Neural cell (in vitro differentiated cells): ENCODE results near the gene LLGL2. TPM values are rescaled to one million over a fixed set of nuclear protein-coding genes. Genes with fewer than 3 reads are reported as not detected.

Source experiments
- H2AFZ ChIP-seq: fragments of 200-600, 300-800 bp; sonication (generic), shearing (Covaris generic); 2 replicates; pipeline ENCODE4 v1.6.0; 2014; ENCODE audit warnings: low read depth, mild to moderate bottlenecking, antibody characterized with exemption, low read length, moderate library complexity
- H3F3A ChIP-seq: fragments of 200-600 bp; shearing (Covaris generic); 2 replicates; pipeline ENCODE4 v1.6.1; 2016; ENCODE audit warnings: mild to moderate bottlenecking, moderate library complexity, mixed read lengths, antibody characterized with exemption, low read length; ENCODE audit not compliant: insufficient read depth, poor library complexity, severe bottlenecking
- H3K27ac ChIP-seq: fragments of 200-600, 300-800 bp; sonication (generic), shearing (Covaris generic); 2 replicates; pipeline ENCODE4 v1.5.1; 2014; ENCODE audit warnings: mild to moderate bottlenecking, low read length, moderate library complexity
- H3K27me3 ChIP-seq: fragments of 300-800, 200-600 bp; sonication (generic), shearing (Covaris generic); 2 replicates; pipeline ENCODE4 v1.6.0; 2014; ENCODE audit warnings: mild to moderate bottlenecking, low read depth, low read length, moderate library complexity; ENCODE audit not compliant: insufficient read depth
- H3K36me3 ChIP-seq: fragments of 300-800, 200-600 bp; sonication (generic), shearing (Covaris generic); 2 replicates; pipeline ENCODE4 v1.5.1; 2014; ENCODE audit warnings: mild to moderate bottlenecking, antibody characterized with exemption, low read length, moderate library complexity; ENCODE audit not compliant: insufficient read depth
- H3K4me2 ChIP-seq: fragments of 300-800, 200-600 bp; sonication (generic), shearing (Covaris generic); 2 replicates; pipeline ENCODE4 v1.6.0; 2014; ENCODE audit warnings: mild to moderate bottlenecking, low read length
- H3K4me3 ChIP-seq: fragments of 300-800, 200-600 bp; sonication (generic), shearing (Covaris generic); 2 replicates; pipeline ENCODE4 v1.5.1; 2014; ENCODE audit warnings: mild to moderate bottlenecking, low read length, moderate library complexity
- H3K79me2 ChIP-seq: fragments of 200-600 bp; shearing (Covaris generic); replicated peaks from 2 replicates; pipeline ENCODE4 v1.6.0; 2014; ENCODE audit warnings: mild to moderate bottlenecking, low read length, moderate library complexity; ENCODE audit not compliant: insufficient read depth
- H3K9ac ChIP-seq: fragments of 300-800, 200-600 bp; sonication (generic), shearing (Covaris generic); 2 replicates; pipeline ENCODE4 v1.6.1; 2016; ENCODE audit warnings: mild to moderate bottlenecking, low read length, mixed read lengths
- H3K9me2 ChIP-seq: fragments of 200-600 bp; shearing (Covaris generic); 2 replicates; pipeline ENCODE4 v1.6.1; 2016; ENCODE audit warnings: mild to moderate bottlenecking, low read length, mixed read lengths; ENCODE audit not compliant: insufficient read depth
- H3K9me3 ChIP-seq: fragments of 200-600, 300-800 bp; sonication (generic), shearing (Covaris generic); 2 replicates; pipeline ENCODE4 v1.6.1; 2016; ENCODE audit warnings: mild to moderate bottlenecking, mixed run types, low read length, moderate library complexity, mixed read lengths
- H4K20me1 ChIP-seq: fragments of 200-600 bp; shearing (Covaris generic); 2 replicates; pipeline ENCODE4 v1.6.1; 2016; ENCODE audit warnings: mild to moderate bottlenecking, mixed run types; ENCODE audit not compliant: insufficient read depth
- CTCF ChIP-seq: fragments of 450-650 bp; IDR thresholded peaks from 2 replicates; pipeline ENCODE4 v1.5.1; 2014; ENCODE audit warnings: antibody characterized with exemption, mild to moderate bottlenecking, moderate library complexity; ENCODE audit not compliant: poor library complexity, severe bottlenecking
- EP300 ChIP-seq: fragments of 450-650 bp; conservative IDR thresholded peaks from 2 replicates; pipeline ENCODE4 v1.6.1; 2014; ENCODE audit warnings: antibody characterized with exemption, mild to moderate bottlenecking, moderate library complexity; ENCODE audit not compliant: poor library complexity, severe bottlenecking
- EZH2 ChIP-seq: fragments of 200-600, 300-800 bp; shearing (Covaris generic), sonication (generic); IDR thresholded peaks from 2 replicates; pipeline ENCODE4 v1.6.1; 2014; ENCODE audit warnings: antibody characterized with exemption, low read length, borderline replicate concordance, mild to moderate bottlenecking; ENCODE audit not compliant: insufficient read depth, poor library complexity, severe bottlenecking
- MXI1 ChIP-seq: fragments of 450-650 bp; conservative IDR thresholded peaks from 2 replicates; pipeline ENCODE4 v1.6.1; 2014; ENCODE audit warnings: antibody characterized with exemption, mild to moderate bottlenecking; ENCODE audit not compliant: poor library complexity, severe bottlenecking
- POLR2AphosphoS5 ChIP-seq: IDR thresholded peaks from 2 replicates; pipeline ENCODE4 v1.6.1; 2012
- RAD21 ChIP-seq: fragments of 450-650 bp; conservative IDR thresholded peaks from 2 replicates; pipeline ENCODE4 v1.6.1; 2014; ENCODE audit warnings: antibody characterized with exemption, mild to moderate bottlenecking, moderate library complexity
- SMC3 ChIP-seq: fragments of 450-650 bp; conservative IDR thresholded peaks from 2 replicates; pipeline ENCODE4 v1.6.1; 2014; ENCODE audit warnings: antibody characterized with exemption, mild to moderate bottlenecking, moderate library complexity; ENCODE audit not compliant: poor library complexity
- TAF1 ChIP-seq: IDR thresholded peaks from 2 replicates; pipeline ENCODE4 v1.6.1; 2012; ENCODE audit warnings: low read depth
- polyA plus RNA-seq: library from polyadenylated mRNA; depleted of rRNA; stranded (reverse); fragments of >200 nt; gene quantifications from 2 replicates; pipeline ENCODE4 v1.2.3, GENCODE V29; 2014
- TF ChIP-seq, protein P1 (sequence below): IDR thresholded peaks from 2 replicates; pipeline ENCODE4 v1.6.1; 2012; ENCODE audit warnings: borderline replicate concordance

LLGL2 gene
- polyA plus RNA-seq, 1 donor from 2014 or later = 0.95 TPM

DNA sequence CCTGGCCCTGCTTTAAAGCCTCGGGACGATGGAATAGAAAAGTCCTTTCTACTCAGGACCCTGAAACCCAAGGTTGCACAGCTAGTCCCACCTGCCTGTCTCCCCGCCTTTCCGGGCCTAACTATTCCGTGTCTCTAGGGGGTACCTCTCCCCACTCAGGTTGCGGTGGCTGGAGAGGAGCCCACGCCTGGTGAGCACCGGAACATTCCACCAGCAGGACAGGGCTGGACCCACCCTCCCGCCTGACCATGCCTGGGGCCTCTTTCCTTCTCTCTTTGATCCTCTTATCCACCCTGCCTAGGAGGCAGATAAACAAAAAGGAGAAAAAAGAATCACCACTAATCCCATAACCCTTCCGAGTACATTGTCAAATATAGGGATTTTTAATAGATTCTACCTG lies 10.9 kb downstream of the LLGL2 start:
- Histone ChIP-seq H2AFZ (no peak overlapping the region), H3K4me2 (no peak overlapping the region), H3K79me2 (no peaks in the 10 kb centered on the region), H3K27ac (no peak overlapping the region), H3K9me3 (no peaks in the 10 kb centered on the region), H3K4me3 (no peak overlapping the region), H3K27me3 (no peaks in the 10 kb centered on the region), H3K9me2 (no peaks in the 10 kb centered on the region), H3K9ac (no peak overlapping the region), H3K36me3 (no peaks in the 10 kb centered on the region), H4K20me1 (no peaks in the 10 kb centered on the region), H3F3A (no peaks in the 10 kb centered on the region)
- TF ChIP-seq CTCF (no peak), SMC3 (no peak)

DNA sequence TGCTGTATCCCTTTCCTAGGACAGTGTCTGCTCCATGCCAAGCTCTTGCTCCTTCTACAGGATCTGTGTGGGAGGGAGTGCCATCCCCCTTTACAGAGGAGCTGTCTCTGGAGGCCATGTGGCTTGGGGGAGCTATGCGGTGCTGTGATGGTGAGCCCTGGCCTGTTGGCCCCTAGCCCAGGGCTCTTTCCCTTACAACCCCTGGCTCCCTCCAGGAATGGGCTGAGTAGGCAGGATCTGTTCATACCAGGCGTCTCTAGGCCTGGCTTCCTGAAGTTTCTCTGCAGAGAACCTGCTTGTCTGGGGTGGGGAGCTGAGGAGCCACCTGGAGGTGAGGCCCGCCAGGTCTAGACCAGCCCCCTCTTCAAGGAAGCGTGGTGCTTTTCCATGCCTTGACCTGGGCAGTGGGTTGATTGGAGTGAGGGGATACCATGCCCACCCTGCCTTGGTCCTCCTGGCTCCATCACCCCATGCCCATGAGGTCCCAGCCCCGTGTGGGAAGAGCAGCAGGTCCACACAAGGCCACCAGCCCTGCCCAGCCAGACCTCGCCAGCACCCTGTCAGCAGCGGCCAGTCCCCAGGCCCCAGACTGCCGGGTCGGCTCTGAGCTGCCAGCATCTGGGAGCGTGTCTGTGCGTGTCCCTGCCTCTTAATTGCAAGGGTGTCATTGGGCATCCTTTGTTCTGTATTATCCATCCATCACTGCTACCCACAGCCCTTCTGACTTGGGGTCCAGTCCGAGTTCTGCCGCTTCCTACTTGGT lies 14.7 kb downstream of the LLGL2 start:
- no peak overlapping the region for H3K9ac ChIP-seq
- H3K9me3 ChIP-seq = no peaks in the 10 kb centered on the region
- no peaks in the 10 kb centered on the region for H3K9me2 ChIP-seq
- H3K27ac ChIP-seq = no peak overlapping the region
- H4K20me1 ChIP-seq = no peaks in the 10 kb centered on the region
- H3K4me3 ChIP-seq = no peak overlapping the region
- H2AFZ ChIP-seq = no peak overlapping the region
- H3K27me3 ChIP-seq = no peaks in the 10 kb centered on the region
- no peak overlapping the region for H3K4me2 ChIP-seq
- H3K36me3 ChIP-seq = no peaks in the 10 kb centered on the region
- no peaks in the 10 kb centered on the region for H3F3A ChIP-seq
- TF ChIP-seq TAF1 (no peak), CTCF (no peak), EZH2 (no peak), POLR2AphosphoS5 (no peak), MXI1 (no peak), RAD21 (no peak), SMC3 (no peak), EP300 (no peak)
- TF ChIP-seq, protein P1, sequence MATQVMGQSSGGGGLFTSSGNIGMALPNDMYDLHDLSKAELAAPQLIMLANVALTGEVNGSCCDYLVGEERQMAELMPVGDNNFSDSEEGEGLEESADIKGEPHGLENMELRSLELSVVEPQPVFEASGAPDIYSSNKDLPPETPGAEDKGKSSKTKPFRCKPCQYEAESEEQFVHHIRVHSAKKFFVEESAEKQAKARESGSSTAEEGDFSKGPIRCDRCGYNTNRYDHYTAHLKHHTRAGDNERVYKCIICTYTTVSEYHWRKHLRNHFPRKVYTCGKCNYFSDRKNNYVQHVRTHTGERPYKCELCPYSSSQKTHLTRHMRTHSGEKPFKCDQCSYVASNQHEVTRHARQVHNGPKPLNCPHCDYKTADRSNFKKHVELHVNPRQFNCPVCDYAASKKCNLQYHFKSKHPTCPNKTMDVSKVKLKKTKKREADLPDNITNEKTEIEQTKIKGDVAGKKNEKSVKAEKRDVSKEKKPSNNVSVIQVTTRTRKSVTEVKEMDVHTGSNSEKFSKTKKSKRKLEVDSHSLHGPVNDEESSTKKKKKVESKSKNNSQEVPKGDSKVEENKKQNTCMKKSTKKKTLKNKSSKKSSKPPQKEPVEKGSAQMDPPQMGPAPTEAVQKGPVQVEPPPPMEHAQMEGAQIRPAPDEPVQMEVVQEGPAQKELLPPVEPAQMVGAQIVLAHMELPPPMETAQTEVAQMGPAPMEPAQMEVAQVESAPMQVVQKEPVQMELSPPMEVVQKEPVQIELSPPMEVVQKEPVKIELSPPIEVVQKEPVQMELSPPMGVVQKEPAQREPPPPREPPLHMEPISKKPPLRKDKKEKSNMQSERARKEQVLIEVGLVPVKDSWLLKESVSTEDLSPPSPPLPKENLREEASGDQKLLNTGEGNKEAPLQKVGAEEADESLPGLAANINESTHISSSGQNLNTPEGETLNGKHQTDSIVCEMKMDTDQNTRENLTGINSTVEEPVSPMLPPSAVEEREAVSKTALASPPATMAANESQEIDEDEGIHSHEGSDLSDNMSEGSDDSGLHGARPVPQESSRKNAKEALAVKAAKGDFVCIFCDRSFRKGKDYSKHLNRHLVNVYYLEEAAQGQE = no peak
- no peaks in the 10 kb centered on the region for H3K79me2 ChIP-seq
